GM13977 (cell line): ENCODE measurements around the gene SLC25A41.
"Not testable (repeated sequence)": the region's sequence is repeated elsewhere in the genome, so short reads cannot be mapped to it uniquely, and the experiment has no call there.

Experiments
- DNase-seq: peaks from one replicate; pipeline ENCODE4 v3.0.0; 2012; ENCODE audit warnings: low spot score
- CTCF ChIP-seq: IDR thresholded peaks from 2 replicates; pipeline ENCODE4 v1.5.1; 2012; ENCODE audit warnings: mild to moderate bottlenecking, control low read depth; ENCODE audit not compliant: insufficient read depth; ENCODE audit errors: extremely low read depth, missing control alignments
- in situ Hi-C: fragments of 300-500 bp; cut with MboI; formaldehyde crosslinking; loops from one replicate; pipeline ENCODE4 v1.12.0; 2022; ENCODE audit warnings: low sequenced_read_pairs, low pct_unique_long_range_greater_than_20kb, mixed read lengths, inconsistent platforms; ENCODE audit not compliant: unreplicated experiment

Gene SLC25A41

DNA sequence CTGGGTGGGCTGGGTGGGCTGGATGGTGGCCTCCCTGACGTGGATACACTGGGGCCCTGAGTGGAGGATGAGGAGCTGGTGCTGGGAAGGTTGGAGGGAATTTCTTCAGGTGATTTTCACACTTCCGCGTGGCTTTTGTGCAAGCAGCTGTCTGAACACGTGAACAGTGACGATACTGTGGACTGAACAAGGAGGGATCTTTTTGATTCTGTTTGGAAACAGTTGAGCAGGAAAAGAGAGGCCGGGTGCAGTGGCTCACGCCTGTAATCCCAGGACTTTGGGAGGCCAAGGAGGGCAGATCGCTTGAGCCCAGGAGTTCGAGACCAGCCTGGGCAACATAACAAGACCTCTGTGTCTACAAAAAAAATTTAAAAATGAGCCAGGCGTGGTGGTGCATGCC is 31.5 kb downstream of the SLC25A41 start:
- in situ Hi-C loops: no loop called here
- DNase-seq: no peak
- no peak for TF ChIP-seq CTCF

DNA sequence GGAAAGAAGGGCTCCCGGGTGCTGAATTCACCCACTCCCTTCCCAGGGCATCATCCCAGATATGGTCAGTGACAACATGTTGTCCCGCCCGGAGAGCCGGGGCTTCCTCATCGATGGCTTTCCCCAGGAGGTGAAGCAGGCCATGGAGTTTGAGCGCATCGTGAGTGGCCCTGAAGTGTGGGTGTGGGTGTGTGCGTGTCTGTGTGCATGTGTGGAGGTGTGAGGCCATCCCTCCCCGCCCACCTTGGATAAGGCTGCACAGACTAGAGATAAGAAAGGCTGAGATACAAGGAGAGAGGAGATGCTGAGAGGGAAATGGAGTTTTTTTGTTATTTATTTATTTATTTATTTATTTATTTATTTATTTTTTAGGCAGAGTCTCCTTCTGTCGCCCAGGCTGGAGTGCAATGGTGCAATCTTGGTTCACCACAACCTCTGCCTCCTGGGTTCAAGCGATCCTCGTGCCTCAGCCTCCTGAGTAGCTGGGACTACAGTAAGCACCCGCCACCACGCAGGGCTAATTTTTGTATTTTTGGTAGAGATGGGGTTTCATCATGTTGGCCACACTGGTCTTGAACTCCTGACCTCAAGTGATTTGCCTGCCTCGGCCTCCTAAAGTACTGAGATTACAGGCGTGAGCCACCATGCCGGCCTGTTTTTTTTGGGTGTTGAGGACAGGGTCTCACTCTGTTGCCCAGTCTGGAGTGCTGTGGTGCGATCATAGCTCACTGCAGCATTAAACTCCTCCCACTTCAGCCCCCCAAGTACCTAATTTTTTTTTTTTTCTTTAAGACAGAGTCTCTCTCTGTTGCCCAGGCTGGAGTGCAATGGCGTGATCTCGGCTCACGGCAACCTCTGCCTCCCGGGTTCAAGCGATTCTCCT is 33.3 kb downstream of the SLC25A41 start:
- in situ Hi-C loops, DNase-seq: not testable (repeated sequence)

- no peak for DNase-seq
- in situ Hi-C loops: no loop called here
- TF ChIP-seq CTCF: no peak
Observed at GRCh38 chr19:6396305-6396704, 37.3 kb downstream of the SLC25A41 start.

DNA sequence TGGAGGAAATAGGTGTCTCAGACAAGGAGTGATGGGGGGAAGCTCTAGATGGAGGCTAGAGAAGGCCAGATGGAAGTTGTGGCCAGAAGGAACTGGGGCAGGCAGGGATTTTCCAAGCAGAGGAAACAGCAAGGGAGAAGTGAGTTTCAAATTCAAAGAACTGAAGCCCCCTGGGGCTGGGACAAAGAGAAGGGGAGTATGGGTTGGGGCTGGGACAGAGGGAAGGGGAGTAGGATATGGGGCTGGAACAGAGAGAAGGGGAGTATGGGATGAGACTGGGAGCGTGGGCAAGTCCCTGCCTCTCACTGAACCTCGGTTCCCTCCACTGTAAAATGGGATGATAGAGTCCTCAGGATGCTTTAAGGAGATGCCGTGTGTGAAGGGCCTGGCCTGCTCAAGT is 38.7 kb downstream of the SLC25A41 start:
- DNase-seq: no peak
- in situ Hi-C loops: no loop called here
- TF ChIP-seq CTCF: no peak

GRCh38 chr19:6393983-6394412 is 39.6 kb downstream of the SLC25A41 start:
- no peak for DNase-seq
- in situ Hi-C loops: no loop called here
- TF ChIP-seq CTCF: no peak

- TF ChIP-seq CTCF: no peak
- peak; percentile 97 for DNase-seq
- in situ Hi-C loops: no loop called here
Observed at GRCh38 chr19:6393074-6393982, 40.2 kb downstream of the SLC25A41 start, which contains the start of gene GTF2F1. GTF2F1 (minus strand) TSS chr19:6393164; CDS start chr19:6392995, 169 bp downstream.
